ENCODE data around the gene DENND10. TPM values are rescaled to one million over a fixed set of nuclear protein-coding genes. Genes with fewer than 3 reads are reported as not detected.
"Not testable (repeated sequence)": the region's sequence is repeated elsewhere in the genome, so short reads cannot be mapped to it uniquely, and the experiment has no call there.

The DENND10 gene
- total RNA-seq, 5 donors from 2014 or later (not counting 1 experiment from before 2014, with no cell fraction given) = 28.5 to 52.4 (median 41.7) TPM

DNA sequence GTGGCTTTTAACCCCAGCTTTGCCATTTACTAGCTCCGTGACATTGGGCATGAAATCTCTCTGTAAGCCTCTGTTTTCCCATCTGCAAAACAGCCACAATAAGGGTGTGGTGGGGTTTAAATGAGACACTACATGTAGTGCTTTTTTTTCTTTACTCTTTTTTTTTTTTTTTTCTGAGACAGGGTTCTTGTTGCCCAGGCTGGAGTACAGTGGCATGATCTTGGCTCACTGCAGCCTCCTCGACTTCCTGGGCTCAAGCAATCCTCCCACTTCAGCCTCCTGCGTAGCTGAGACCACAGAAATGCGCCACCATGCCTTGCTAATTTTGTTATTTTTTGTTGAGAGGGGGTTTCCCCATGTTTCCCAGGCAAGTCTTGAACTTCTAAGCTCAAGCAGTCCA is 8.3 kb upstream of the DENND10 start:
- DNase-seq (peak in 2 of 35 experiments; percentile 36 to 44), ATAC-seq (replicated peaks in 1 of 4) (peak in 1 of 4 experiments; percentile 9)
- Histone ChIP-seq H3K36me3 (ENCODE audit: control insufficient read depth in 2 of 2, extremely low read depth in 1 of 2, insufficient read depth in 1 of 2, low read length in 1 of 2) (no peaks in the 10 kb centered on the region), H3K27me3 (replicated peaks in 1 of 2; ENCODE audit: control insufficient read depth in 2 of 2, extremely low read depth in 1 of 2, insufficient read depth in 2 of 2, low read length in 1 of 2) (no peaks in the 10 kb centered on the region), H3K27ac (ENCODE audit: low read length) (no peak overlapping the region), H3K4me3 (ENCODE audit: control insufficient read depth in 1 of 2, extremely low read depth in 1 of 2, low read length in 1 of 2) (no peak overlapping the region), H3K4me1 (ENCODE audit: control insufficient read depth in 1 of 2, extremely low read depth in 1 of 2, insufficient read depth in 2 of 2, low read length in 2 of 2) (peaks cover 4 to 48% of the 10 kb centered on the region in 2 experiments), H3K9me3 (no peaks in the 10 kb centered on the region)
- H3K9me3 Mint-ChIP-seq = no peaks in the 10 kb centered on the region
- peak overlapping the region; percentile 66 to 85 for H3K27ac Mint-ChIP-seq
- CTCF ChIA-PET = interaction anchor here (0.6 to 0.7 kb wide), 3 partner anchors 11 to 506 kb away, joined by 3 to 5 read pairs (median 3); no protein-coding TSS in a partner anchor
- H3K27me3 Mint-ChIP-seq = no peaks in the 10 kb centered on the region
- POLR2A ChIA-PET = no interaction called here
- no CpG with 5 or more reads among the region's 4 CpGs for WGBS (ENCODE audit: insufficient coverage)
- no peaks in the 10 kb centered on the region for H3K36me3 Mint-ChIP-seq
- H3K4me1 Mint-ChIP-seq = peaks cover 28 to 56% (median 33%) of the 10 kb centered on the region in 3 donors
- H3K4me3 Mint-ChIP-seq = no peak overlapping the region

DNA sequence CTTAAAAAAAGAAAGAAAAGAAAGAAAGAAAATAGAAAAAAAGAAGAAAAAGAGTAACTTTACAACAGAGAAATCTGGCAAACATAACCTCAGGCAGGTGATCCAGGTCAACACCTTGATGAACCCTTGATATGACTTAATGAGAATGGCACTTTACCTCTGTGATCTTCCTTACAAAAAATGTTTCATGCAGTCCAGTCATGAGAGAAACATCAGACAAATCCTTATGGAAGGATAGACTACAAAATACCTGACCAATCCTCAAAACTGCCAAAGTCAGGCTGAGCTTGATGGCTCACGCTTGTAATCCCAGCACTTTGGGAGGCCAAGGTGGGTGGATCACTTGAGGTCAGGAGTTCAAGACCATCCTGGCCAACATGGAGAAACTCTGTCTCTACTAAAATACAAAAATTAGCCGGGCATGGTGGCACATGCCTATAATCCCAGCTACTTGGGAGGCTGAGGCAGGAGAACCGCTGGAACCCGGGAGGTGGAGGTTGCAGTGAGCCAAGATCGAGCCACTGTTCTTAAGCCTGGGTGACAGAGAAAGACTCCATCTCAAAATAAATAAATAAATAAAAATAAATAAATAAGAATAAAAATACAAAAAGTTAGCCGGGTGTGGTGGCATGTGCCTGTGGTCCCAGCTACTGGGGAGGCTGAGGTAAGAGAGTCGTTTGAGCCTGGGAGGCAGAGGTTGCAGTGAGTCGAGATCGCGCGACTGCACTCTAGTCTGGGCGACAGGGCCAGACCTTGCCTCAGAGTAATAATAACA is 7.1 kb upstream of the DENND10 start:
- H3K27me3 Mint-ChIP-seq; H3K36me3 ChIP-seq (ENCODE audit: control insufficient read depth in 2 of 2, extremely low read depth in 1 of 2, insufficient read depth in 1 of 2, low read length in 1 of 2); H3K27ac ChIP-seq (ENCODE audit: low read length); H3K4me3 ChIP-seq (ENCODE audit: control insufficient read depth in 1 of 2, extremely low read depth in 1 of 2, low read length in 1 of 2); H3K4me3 Mint-ChIP-seq; ATAC-seq (replicated peaks in 1 of 4); DNase-seq; H3K36me3 Mint-ChIP-seq; H3K9me3 ChIP-seq; H3K27me3 ChIP-seq (replicated peaks in 1 of 2; ENCODE audit: control insufficient read depth in 2 of 2, extremely low read depth in 1 of 2, insufficient read depth in 2 of 2, low read length in 1 of 2); POLR2A ChIA-PET; H3K9me3 Mint-ChIP-seq; CTCF ChIA-PET: not testable (repeated sequence)
- Mint-ChIP-seq H3K27ac (peak overlapping the region in 1 of 2 donors; percentile 85), H3K4me1 (peaks cover 20 to 57% (median 28%) of the 10 kb centered on the region in 3 donors)
- peaks cover 0 to 41% of the 10 kb centered on the region in 2 experiments for H3K4me1 ChIP-seq (ENCODE audit: control insufficient read depth in 1 of 2, extremely low read depth in 1 of 2, insufficient read depth in 2 of 2, low read length in 2 of 2)
- 100% methylated on average over 1 of the region's 12 CpGs for WGBS (ENCODE audit: insufficient coverage)

DNA sequence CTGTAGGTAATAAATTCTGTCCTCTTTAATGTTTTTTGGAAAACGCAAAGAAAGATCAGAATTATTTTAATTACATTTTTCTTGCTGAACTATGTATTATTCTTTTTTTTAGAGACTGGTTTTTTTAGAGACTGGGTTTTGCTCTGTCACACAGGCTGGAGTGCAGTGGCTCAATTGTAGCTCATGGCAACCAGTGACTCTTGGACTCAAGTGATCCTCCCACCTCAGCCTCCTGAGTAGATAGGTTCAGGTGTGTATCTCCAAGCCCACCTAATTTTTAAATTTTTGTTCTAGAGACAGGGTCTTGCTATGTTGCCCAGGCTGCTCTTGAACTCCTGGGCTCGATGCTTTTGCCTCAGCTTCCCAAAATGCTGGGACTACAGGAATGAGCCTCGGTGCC is 5.3 kb upstream of the DENND10 start:
- H3K9me3 ChIP-seq = no peaks in the 10 kb centered on the region
- H3K4me1 ChIP-seq (ENCODE audit: control insufficient read depth in 1 of 2, extremely low read depth in 1 of 2, insufficient read depth in 2 of 2, low read length in 2 of 2) = peaks cover 0 to 29% of the 10 kb centered on the region in 2 experiments
- Mint-ChIP-seq H3K9me3 (no peaks in the 10 kb centered on the region), H3K27ac (no peak overlapping the region), H3K4me1 (peaks cover 9 to 50% (median 22%) of the 10 kb centered on the region in 3 donors), H3K4me3 (no peak overlapping the region), H3K27me3 (no peaks in the 10 kb centered on the region), H3K36me3 (no peaks in the 10 kb centered on the region)
- no peak overlapping the region for H3K4me3 ChIP-seq (ENCODE audit: control insufficient read depth in 1 of 2, extremely low read depth in 1 of 2, low read length in 1 of 2)
- no peaks in the 10 kb centered on the region for H3K36me3 ChIP-seq (ENCODE audit: control insufficient read depth in 2 of 2, extremely low read depth in 1 of 2, insufficient read depth in 1 of 2, low read length in 1 of 2)
- H3K27ac ChIP-seq (ENCODE audit: low read length) = no peak overlapping the region
- ChIA-PET CTCF (no interaction called here), POLR2A (interaction anchor here in 1 of 2 donors (1.0 kb wide), 1 partner anchor 27 kb away, joined by 3 read pairs; no protein-coding TSS in a partner anchor)
- H3K27me3 ChIP-seq (replicated peaks in 1 of 2; ENCODE audit: control insufficient read depth in 2 of 2, extremely low read depth in 1 of 2, insufficient read depth in 2 of 2, low read length in 1 of 2) = no peaks in the 10 kb centered on the region
- 67% methylated on average over 1 of the region's 3 CpGs for WGBS (ENCODE audit: insufficient coverage)
- ATAC-seq (replicated peaks in 1 of 4) (no peak), DNase-seq (no peak)

DNA sequence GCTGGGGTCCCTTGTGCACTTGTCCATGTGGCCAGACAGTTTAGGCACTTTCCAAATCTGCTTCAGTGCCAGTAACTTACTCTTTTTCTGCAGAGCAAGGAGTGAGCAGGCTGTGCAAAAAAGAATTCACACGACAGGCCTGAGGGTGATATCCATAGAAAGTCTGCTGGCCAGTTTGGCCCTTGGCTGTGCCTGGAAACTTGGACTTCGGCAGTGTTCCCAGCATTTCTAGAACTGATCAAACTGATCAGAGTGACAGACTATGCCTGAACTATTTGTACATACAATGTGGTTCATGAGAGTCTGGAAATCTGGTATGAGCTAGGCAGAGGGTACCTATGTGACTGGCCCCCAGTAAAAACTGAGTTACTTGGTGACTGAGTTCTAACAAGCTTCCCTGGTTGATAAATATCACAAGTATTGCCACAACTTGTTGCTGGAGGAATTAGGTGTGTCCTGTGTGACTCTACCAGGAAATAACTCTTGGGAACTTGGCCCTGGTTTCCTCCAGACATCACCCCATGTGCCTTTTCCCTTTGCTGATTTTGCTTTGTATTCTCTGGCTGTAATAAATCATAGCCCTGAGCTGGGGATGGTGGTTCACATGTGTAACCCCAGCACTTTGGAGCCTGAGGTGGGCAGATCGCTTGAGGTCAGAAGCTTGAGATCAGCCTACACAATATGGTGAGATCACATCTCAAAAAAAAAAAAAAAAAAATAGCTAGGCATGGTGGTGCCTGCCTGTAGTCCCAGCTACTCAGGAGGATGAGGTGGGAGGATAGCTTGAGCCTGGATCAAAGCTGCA is 3.3 kb upstream of the DENND10 start:
- H3K4me3 ChIP-seq (ENCODE audit: control insufficient read depth in 1 of 2, extremely low read depth in 1 of 2, low read length in 1 of 2) = no peak overlapping the region
- H3K36me3 ChIP-seq (ENCODE audit: control insufficient read depth in 2 of 2, extremely low read depth in 1 of 2, insufficient read depth in 1 of 2, low read length in 1 of 2) = no peaks in the 10 kb centered on the region
- WGBS (ENCODE audit: insufficient coverage) = 92% methylated on average over 2 of the region's 3 CpGs
- Mint-ChIP-seq H3K9me3 (no peaks in the 10 kb centered on the region), H3K27me3 (no peaks in the 10 kb centered on the region), H3K4me1 (peaks cover 10 to 40% (median 26%) of the 10 kb centered on the region in 3 donors), H3K27ac (peak overlapping the region; percentile 80 to 82), H3K36me3 (no peaks in the 10 kb centered on the region), H3K4me3 (no peak overlapping the region)
- no peaks in the 10 kb centered on the region for H3K27me3 ChIP-seq (replicated peaks in 1 of 2; ENCODE audit: control insufficient read depth in 2 of 2, extremely low read depth in 1 of 2, insufficient read depth in 2 of 2, low read length in 1 of 2)
- ATAC-seq (replicated peaks in 1 of 4) (no peak), DNase-seq (no peak)
- CTCF ChIA-PET = interaction anchor here (0.5 to 1.2 kb wide), 6 partner anchors 9 to 1736 kb away, joined by 3 to 4 read pairs (median 4); no protein-coding TSS in a partner anchor
- peaks cover 0 to 35% of the 10 kb centered on the region in 2 experiments for H3K4me1 ChIP-seq (ENCODE audit: control insufficient read depth in 1 of 2, extremely low read depth in 1 of 2, insufficient read depth in 2 of 2, low read length in 2 of 2)
- POLR2A ChIA-PET = interaction anchor here (0.6 to 1.3 kb wide), 4 partner anchors 9 to 506 kb away, joined by 3 to 4 read pairs (median 3); no protein-coding TSS in a partner anchor
- no peak overlapping the region for H3K27ac ChIP-seq (ENCODE audit: low read length)
- no peaks in the 10 kb centered on the region for H3K9me3 ChIP-seq

DNA sequence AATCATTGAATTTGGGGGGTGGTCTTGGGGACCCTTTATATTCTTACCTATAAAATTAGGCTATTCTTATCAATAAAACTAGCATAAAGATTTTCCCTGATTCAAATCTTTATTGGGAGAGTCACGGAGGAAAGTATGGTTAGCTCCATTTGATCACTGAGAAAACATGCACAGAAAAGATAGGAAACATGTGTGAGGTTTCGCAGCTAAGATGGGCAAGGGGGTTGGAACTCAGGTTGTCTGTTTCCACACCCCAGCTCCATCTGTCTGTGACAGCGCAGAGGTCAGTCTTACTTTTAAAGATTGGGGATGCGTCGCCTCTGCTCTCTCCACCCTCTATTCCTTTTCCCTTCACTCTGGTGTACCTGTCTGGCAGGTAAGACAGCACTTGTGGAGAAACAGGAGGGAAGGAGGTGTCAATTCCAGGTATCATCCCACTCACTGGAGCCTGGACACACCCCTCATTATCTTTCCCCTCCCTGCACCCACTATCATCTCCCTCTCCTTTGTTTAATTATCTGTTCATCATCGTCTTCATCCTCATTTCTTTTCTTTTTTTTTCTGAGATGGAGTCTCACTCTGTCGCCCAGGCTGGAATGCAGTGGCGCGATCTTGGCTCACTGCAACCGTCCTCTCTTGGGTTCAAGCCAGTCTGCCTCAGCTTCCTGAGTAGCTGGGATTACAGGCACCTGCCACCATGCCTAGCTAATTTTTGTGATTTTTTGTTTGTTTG is 2.4 kb upstream of the DENND10 start:
- Histone ChIP-seq H3K4me1 (ENCODE audit: control insufficient read depth in 1 of 2, extremely low read depth in 1 of 2, insufficient read depth in 2 of 2, low read length in 2 of 2) (peaks cover 0 to 31% of the 10 kb centered on the region in 2 experiments), H3K4me3 (ENCODE audit: control insufficient read depth in 1 of 2, extremely low read depth in 1 of 2, low read length in 1 of 2) (no peak overlapping the region), H3K27me3 (replicated peaks in 1 of 2; ENCODE audit: control insufficient read depth in 2 of 2, extremely low read depth in 1 of 2, insufficient read depth in 2 of 2, low read length in 1 of 2) (no peaks in the 10 kb centered on the region), H3K36me3 (ENCODE audit: control insufficient read depth in 2 of 2, extremely low read depth in 1 of 2, insufficient read depth in 1 of 2, low read length in 1 of 2) (no peaks in the 10 kb centered on the region), H3K9me3 (no peaks in the 10 kb centered on the region), H3K27ac (ENCODE audit: low read length) (no peak overlapping the region)
- H3K4me1 Mint-ChIP-seq = peaks cover 8 to 36% (median 17%) of the 10 kb centered on the region in 3 donors
- CTCF ChIA-PET = interaction anchor here (0.6 to 1.2 kb wide), 5 partner anchors 10 to 344 kb away, joined by 3 to 4 read pairs (median 3); no protein-coding TSS in a partner anchor
- no peaks in the 10 kb centered on the region for H3K9me3 Mint-ChIP-seq
- no peaks in the 10 kb centered on the region for H3K27me3 Mint-ChIP-seq
- H3K36me3 Mint-ChIP-seq = no peaks in the 10 kb centered on the region
- H3K4me3 Mint-ChIP-seq = no peak overlapping the region
- POLR2A ChIA-PET = interaction anchor here (0.6 to 1.3 kb wide), 5 partner anchors 10 to 506 kb away, joined by 3 to 4 read pairs (median 3); no protein-coding TSS in a partner anchor
- peak overlapping the region; percentile 18 to 82 for H3K27ac Mint-ChIP-seq
- ATAC-seq (replicated peaks in 1 of 4) (no peak), DNase-seq (no peak)
- 87% methylated on average over 7 of the region's 10 CpGs for WGBS (ENCODE audit: insufficient coverage)
